Putamen (tissue), 1 donor: ENCODE results near the gene RPL39L.
"Not testable (repeated sequence)": the region's sequence is repeated elsewhere in the genome, so short reads cannot be mapped to it uniquely, and the experiment has no call there.

Source experiments
- DNase-seq: peaks from one replicate; pipeline ENCODE4 v3.0.0-alpha.2; 2016; ENCODE audit warnings: low spot score

The RPL39L gene

GRCh38 chr3:187136936-187137335, 2.4 kb downstream of the RPL39L start:
- DNase-seq: no peak

- no peak for DNase-seq
Observed at GRCh38 chr3:187136337-187136736, 3.0 kb downstream of the RPL39L start.

GRCh38 chr3:187135172-187135690, 4.1 kb downstream of the RPL39L start:
- not testable (repeated sequence) for DNase-seq

- not testable (repeated sequence) for DNase-seq
Observed at GRCh38 chr3:187133181-187133580, 6.1 kb downstream of the RPL39L start.

- DNase-seq: no peak
Observed at GRCh38 chr3:187132666-187133065, 6.6 kb downstream of the RPL39L start.

GRCh38 chr3:187131981-187132380, 7.3 kb downstream of the RPL39L start:
- no peak for DNase-seq

GRCh38 chr3:187130346-187131066, 8.8 kb downstream of the RPL39L start:
- no peak for DNase-seq

- DNase-seq: no peak
Observed at GRCh38 chr3:187125319-187126031, 13.8 kb downstream of the RPL39L start.

GRCh38 chr3:187122261-187122660, 17.0 kb downstream of the RPL39L start:
- DNase-seq: no peak

GRCh38 chr3:187120326-187120725, 19.0 kb downstream of the RPL39L start:
- DNase-seq: no peak

GRCh38 chr3:187114511-187114910, 24.8 kb downstream of the RPL39L start:
- DNase-seq: no peak

- DNase-seq: no peak
Observed at GRCh38 chr3:187112934-187113793, 26.1 kb downstream of the RPL39L start.

GRCh38 chr3:187110156-187110555, 29.1 kb downstream of the RPL39L start:
- no peak for DNase-seq

GRCh38 chr3:187107989-187108388, 31.3 kb downstream of the RPL39L start:
- DNase-seq: no peak

GRCh38 chr3:187105700-187106099, 33.6 kb downstream of the RPL39L start:
- no peak for DNase-seq

- DNase-seq: no peak
Observed at GRCh38 chr3:187104933-187105332, 34.4 kb downstream of the RPL39L start.

GRCh38 chr3:187104342-187104741, 35.0 kb downstream of the RPL39L start:
- no peak for DNase-seq

GRCh38 chr3:187103251-187103650, 36.0 kb downstream of the RPL39L start:
- DNase-seq: no peak

- DNase-seq: no peak
Observed at GRCh38 chr3:187102073-187102634, 37.1 kb downstream of the RPL39L start.

- peak; percentile 13 for DNase-seq
Observed at GRCh38 chr3:187101184-187102072, 37.9 kb downstream of the RPL39L start.

- DNase-seq: no peak
Observed at GRCh38 chr3:187098923-187099512, 40.3 kb downstream of the RPL39L start.
